Measurements from ENCODE around the gene PROCA1. TPM values are rescaled to one million over a fixed set of nuclear protein-coding genes. Genes with fewer than 3 reads are reported as not detected.
"Not testable (repeated sequence)": the region's sequence is repeated elsewhere in the genome, so short reads cannot be mapped to it uniquely, and the experiment has no call there.

Gene PROCA1
- total RNA-seq, 2 donors from 2014 or later: not detected

DNA sequence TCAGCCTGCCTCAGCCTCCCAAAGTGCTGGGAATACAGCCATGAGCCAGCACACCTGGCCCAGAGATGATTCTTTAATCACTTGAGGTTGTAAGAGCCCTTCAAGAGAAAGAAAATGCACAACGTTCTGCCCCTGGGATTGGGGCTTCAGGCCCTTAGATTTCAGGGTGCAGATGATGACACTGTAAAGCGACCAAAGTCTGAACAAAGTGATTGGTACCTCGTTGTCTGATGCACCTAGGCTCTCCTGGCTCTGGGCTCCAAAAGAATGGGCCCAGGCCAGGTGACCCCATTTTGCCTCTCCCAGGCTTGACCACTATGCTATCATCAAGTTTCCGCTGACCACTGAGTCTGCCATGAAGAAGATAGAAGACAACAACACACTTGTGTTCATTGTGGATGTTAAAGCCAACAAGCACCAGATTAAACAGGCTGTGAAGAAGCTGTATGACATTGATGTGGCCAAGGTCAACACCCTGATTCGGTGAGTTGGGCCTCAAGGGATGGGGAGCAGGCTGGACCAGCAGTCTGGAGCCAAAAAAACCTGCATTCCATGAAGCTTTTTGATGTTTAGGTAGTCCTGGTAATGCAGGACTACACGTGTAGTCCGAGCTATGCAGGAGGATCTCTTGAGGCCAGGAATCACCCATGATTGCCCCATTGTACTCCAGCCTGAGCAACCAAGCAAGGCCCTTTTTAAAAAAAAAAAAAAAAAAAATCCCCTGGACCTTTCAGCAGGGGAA is 10.9 kb upstream of the PROCA1 start:
- H3K4me1 ChIP-seq: peaks cover 55% of the 10 kb centered on the region
- ATAC-seq: no peak
- no peaks in the 10 kb centered on the region for H3K27me3 ChIP-seq
- H3K27ac ChIP-seq: no peak overlapping the region
- DNase-seq: no peak
- intact Hi-C loops (cut with DNase I): no loop called here
- H3K9me3 ChIP-seq: no peaks in the 10 kb centered on the region
- no peak overlapping the region for H3K4me3 ChIP-seq
- TF ChIP-seq POLR2A (IDR thresholded peaks at IDR 0.05): no peak
- TF ChIP-seq CTCF (IDR thresholded peaks at IDR 0.05): no peak
- peaks cover 18 to 22% of the 10 kb centered on the region in 2 donors for H3K36me3 ChIP-seq (replicated peaks in 1 of 2; ENCODE audit: insufficient read depth in 1 of 2, low read depth in 2 of 2)
- 50 to 56% methylated on average over 6 to 7 of the region's 7 CpGs for WGBS, 2 donors

- DNase-seq; ATAC-seq; H3K9me3 ChIP-seq; intact Hi-C loops (cut with DNase I); H3K27me3 ChIP-seq: not testable (repeated sequence)
- Histone ChIP-seq H3K4me3 (peak overlapping the region; percentile 93 to 98), H3K36me3 (replicated peaks in 1 of 2; ENCODE audit: insufficient read depth in 1 of 2, low read depth in 2 of 2) (peaks cover 18 to 22% of the 10 kb centered on the region in 2 donors), H3K4me1 (peaks cover 50% of the 10 kb centered on the region), H3K27ac (peak overlapping the region in 2 of 4 donors; percentile 71 to 77)
- WGBS, 2 donors: 30 to 31% methylated on average over 15 to 19 of the region's 19 CpGs
These were observed 9.3 kb upstream of the PROCA1 start for GRCh38 chr17:28720997-28721329.

DNA sequence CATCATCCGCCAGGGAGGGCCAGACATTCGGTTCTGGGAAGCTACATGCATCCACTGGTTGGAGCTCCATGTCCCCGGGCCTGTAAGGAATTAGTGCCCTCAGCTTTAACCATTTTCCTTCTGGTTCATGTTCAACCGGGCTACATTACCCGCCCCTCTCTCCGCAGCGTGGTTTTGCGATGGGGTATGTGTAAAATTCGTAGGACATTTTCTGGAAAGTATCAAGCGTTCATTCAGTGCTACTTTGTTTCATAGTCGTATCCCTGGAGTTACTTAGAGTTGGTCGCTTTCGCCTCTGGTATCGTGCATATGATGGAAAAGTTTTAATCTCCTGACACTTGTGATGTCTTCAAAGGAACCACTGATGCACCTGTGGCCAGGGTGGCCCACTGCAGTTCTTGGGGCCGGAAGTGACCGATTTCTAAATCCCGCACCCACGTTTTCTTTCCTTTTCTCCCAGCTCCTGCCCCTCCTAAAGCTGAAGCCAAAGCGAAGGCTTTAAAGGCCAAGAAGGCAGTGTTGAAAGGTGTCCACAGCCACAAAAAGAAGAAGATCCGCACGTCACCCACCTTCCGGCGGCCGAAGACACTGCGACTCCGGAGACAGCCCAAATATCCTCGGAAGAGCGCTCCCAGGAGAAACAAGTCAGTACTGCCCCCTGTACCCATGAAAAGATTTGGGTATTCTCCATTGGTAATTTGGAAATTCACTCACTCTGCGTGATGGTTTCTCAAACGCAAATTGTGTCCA is 8.7 kb upstream of the PROCA1 start:
- no peak for DNase-seq
- Histone ChIP-seq H3K36me3 (replicated peaks in 1 of 2; ENCODE audit: insufficient read depth in 1 of 2, low read depth in 2 of 2) (peaks cover 18 to 22% of the 10 kb centered on the region in 2 donors), H3K27ac (peak overlapping the region; percentile 64 to 77 (median 74)), H3K9me3 (no peaks in the 10 kb centered on the region), H3K4me1 (peaks cover 45% of the 10 kb centered on the region), H3K27me3 (peaks cover 0 to 6% of the 10 kb centered on the region in 2 donors), H3K4me3 (peak overlapping the region; percentile 93 to 98)
- no peak for ATAC-seq
- 2% methylated on average over 29 to 30 of the region's 30 CpGs for WGBS, 2 donors
- TF ChIP-seq POLR2A (IDR thresholded peaks at IDR 0.05) (no peak), CTCF (IDR thresholded peaks at IDR 0.05) (no peak)
- intact Hi-C loops (cut with DNase I): no loop called here

- intact Hi-C loops (cut with DNase I): no loop called here
- H3K4me1 ChIP-seq: peaks cover 31% of the 10 kb centered on the region
These were observed 7.3 kb upstream of the PROCA1 start for GRCh38 chr17:28719021-28719433.

More at GRCh38 chr17:28719021-28719433, 7.3 kb upstream of the PROCA1 start:
- DNase-seq (no peak), ATAC-seq (no peak)
- 26 to 32% methylated on average over 18 of the region's 18 CpGs for WGBS, 2 donors
- no peak overlapping the region for H3K4me3 ChIP-seq
- no peak for TF ChIP-seq CTCF (IDR thresholded peaks at IDR 0.05)
- H3K27ac ChIP-seq: peak overlapping the region; percentile 71 to 77 (median 74)
- no peaks in the 10 kb centered on the region for H3K9me3 ChIP-seq
- H3K27me3 ChIP-seq: peaks cover 0 to 6% of the 10 kb centered on the region in 2 donors
- peaks cover 14 to 20% of the 10 kb centered on the region in 2 donors for H3K36me3 ChIP-seq (replicated peaks in 1 of 2; ENCODE audit: insufficient read depth in 1 of 2, low read depth in 2 of 2)
